AG10803 (cell line): ENCODE results near the gene AKT3.

Experiments used
- DNase-seq: peaks from one replicate; pipeline ENCODE4 v3.0.0; 2010; ENCODE audit warnings: low read depth
- H3K4me3 ChIP-seq: 2 replicates; pipeline ENCODE4 v1.5.1; 2011; ENCODE audit warnings: mild to moderate bottlenecking, low read length, control low read depth
- TF ChIP-seq, protein P1 (sequence below): conservative IDR thresholded peaks from 2 replicates; pipeline ENCODE4 v1.5.1; 2011; ENCODE audit warnings: mild to moderate bottlenecking, low read length, control low read depth, inconsistent platforms

Gene AKT3

DNA sequence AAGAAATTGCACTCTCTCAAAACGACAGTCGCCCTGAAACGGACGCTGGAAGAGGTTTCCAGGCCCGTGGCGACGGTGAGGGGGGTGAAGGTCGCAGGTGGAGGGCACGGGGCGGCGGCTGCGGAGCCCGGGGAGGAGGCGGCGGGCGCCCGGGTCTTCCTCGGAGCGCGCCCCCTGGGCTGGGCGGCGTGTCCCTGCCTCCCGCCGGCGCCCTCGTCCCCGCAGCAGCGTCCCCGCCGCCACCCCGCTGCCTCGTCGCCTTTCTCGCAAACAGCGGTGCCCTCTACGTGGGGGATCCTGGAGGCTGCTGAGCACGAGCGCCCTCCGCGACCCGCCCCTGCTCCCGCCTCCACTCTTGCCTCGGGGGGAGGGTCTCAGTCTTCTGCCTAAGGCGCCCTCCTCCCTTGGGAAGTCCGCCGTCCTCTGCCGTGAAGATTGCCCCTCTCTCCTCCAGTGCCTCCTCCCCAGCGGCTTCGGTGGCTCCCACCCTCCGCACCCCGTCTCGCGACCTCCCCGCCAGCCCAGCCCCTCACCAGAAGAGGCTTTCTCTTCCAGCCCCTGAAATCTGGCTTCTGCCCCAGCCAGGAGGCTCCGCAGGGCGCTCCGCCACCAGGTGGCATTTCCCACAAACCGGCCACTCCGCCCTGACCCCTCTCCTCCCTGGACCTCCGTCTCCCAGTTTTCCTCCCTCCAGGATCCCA is 366.8 kb downstream of the AKT3 start:
- H3K4me3 ChIP-seq = peak overlapping the region; percentile 31
- no peak for DNase-seq
- TF ChIP-seq, protein P1, sequence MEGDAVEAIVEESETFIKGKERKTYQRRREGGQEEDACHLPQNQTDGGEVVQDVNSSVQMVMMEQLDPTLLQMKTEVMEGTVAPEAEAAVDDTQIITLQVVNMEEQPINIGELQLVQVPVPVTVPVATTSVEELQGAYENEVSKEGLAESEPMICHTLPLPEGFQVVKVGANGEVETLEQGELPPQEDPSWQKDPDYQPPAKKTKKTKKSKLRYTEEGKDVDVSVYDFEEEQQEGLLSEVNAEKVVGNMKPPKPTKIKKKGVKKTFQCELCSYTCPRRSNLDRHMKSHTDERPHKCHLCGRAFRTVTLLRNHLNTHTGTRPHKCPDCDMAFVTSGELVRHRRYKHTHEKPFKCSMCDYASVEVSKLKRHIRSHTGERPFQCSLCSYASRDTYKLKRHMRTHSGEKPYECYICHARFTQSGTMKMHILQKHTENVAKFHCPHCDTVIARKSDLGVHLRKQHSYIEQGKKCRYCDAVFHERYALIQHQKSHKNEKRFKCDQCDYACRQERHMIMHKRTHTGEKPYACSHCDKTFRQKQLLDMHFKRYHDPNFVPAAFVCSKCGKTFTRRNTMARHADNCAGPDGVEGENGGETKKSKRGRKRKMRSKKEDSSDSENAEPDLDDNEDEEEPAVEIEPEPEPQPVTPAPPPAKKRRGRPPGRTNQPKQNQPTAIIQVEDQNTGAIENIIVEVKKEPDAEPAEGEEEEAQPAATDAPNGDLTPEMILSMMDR = 0 out of 2 replicates have a peak, but pooled peaks have one; percentile 3

DNA sequence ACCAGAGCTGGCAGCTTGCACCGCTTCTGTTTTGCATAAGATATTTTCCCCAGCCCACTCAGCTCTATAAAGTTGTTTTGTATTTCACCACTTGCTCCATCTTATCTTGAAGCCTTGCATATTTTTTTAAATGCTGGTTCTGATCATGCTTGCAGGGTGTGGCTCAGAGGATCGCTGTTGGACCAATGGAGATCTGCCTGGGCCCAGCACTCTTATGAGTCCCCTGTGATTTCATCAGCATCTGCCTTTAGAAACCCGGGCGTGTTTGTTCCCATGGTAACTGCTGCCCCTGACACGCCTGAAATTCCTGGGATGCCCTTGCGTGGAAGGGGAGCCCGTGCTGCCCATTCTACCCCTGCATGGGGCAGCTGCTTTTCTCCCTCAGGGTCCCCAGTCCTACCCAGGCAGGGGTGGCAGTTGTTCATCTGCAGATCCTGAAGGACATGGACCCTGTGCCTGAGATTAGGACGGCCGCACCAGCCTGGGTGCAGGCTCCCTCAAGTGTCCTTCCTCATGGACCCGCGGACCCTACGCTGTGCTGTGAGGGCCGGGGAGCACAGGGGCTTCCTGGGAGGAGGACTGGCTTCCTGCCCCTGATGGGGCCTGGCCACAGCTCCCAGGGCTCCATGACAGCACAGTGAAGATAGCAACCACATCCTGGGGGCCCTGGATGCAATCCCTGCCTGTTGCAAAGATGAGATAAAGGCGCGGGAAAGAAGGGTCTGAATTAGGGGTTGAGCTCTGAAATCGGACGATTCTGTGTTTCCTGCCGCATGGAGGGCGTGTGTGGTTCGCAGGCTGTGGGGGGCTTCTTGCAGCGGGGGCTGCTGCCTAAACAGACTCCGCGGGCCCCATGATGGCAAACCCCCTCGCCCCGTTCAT is 367.7 kb downstream of the AKT3 start:
- peak overlapping the region; percentile 5; the same call in 1 of the 2 replicates for H3K4me3 ChIP-seq
- DNase-seq = peak; percentile 91
- TF ChIP-seq, protein P1 = no peak; the same call in 1 of the 2 replicates

DNA sequence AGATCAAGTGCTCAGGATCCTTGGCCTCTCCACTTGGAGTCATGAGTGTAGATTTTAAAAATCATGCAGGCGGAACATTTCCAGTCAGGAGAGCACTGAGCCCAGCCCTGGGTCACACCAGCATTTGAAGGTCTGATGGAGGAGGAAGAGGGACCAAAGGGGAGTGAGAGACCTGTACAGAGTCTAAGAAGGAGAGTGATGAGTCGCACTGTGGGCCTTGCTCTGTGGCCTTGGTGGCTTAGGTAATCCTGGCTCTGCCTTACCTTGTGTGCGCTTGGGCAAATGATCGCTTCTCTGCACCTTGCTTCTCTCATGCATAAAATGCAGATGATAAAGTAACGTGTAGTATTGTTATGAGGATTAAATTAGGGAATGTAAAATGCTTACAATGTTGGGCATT is 368.9 kb downstream of the AKT3 start:
- DNase-seq = no peak
- TF ChIP-seq, protein P1 = no peak
- H3K4me3 ChIP-seq = no peak overlapping the region

DNA sequence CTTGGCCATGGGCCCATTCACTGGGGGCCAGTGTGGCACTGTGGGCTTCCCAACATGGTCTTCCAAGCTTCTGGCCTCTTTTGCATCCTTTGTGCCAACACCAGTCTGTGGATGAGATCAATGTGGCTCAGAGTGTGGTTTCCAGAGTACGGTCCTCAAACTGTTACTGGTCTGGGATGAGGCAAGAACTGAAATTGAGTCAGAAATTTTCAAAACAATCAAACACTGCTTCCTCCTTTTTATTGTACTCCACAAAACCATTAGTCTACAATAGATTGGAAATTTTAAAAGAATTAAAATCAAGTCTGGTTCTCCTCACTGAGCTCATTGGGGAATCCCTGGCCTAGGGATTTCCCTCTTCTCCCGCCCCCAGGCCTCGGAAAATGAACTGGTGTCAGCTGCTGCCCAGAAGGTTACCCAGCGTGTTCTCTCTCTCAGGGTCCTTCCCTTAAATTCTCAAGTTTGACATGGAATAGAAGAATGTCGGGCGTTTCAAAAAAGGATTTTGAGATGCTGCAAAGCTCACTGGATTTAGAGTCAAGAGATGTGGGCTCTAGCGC is 372.2 kb downstream of the AKT3 start:
- peak; percentile 45 for DNase-seq

DNA sequence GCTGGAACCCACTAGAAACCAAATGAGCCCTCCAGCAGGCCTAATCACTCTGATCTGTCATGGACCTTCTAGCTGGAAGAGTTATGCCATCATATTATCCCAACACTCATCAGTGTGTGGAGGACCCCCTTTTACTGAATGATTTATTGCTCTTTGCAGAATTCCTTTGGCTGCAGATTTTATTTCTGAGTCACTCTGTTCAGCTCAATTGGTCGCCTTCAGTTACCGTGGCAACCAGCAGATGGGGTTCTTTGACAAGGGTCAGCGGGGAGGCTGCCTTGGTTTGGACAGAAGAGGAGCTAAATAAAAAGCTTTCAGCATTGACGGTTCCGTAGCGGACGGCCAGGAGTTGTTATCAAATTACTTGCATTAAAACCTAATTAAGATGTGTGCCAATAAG is 374.1 kb downstream of the AKT3 start:
- DNase-seq = peak; percentile 34

More for the DNA sequence above, 372.2 kb downstream of the AKT3 start:
- TF ChIP-seq, protein P1 = no peak
- no peak overlapping the region for H3K4me3 ChIP-seq

DNA sequence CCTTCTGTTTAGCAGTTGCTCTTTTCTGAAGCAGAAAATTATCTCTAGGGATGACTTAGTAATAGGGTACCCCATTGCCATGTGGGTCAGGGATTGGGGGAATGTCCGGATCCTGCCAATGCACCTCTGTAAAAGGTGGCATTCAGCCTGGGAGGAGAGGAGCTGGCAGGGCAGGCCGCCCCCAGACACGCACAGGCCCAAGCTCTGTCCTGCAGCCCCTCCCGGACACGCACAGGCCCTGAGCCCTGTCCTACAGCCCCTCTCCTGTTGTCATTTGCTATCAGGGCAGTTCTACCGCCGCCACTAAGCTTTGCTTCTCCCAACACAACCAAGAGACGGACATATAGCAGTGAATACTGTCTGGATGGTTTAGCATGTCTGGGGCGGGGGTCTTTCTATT is 375.1 kb downstream of the AKT3 start:
- no peak for DNase-seq
- TF ChIP-seq, protein P1 = no peak
- no peak overlapping the region for H3K4me3 ChIP-seq

More for the DNA sequence above, 374.1 kb downstream of the AKT3 start:
- TF ChIP-seq, protein P1 = peak; percentile 22; the same call in 1 of the 2 replicates
- H3K4me3 ChIP-seq = no peak overlapping the region
